Ishikawa (cell line): Measurements from ENCODE around the gene CLTC.

Experiments
- EGR1 ChIP-seq: IDR thresholded peaks from 2 replicates; pipeline ENCODE4 v1.6.1; 2012
- EP300 ChIP-seq: IDR thresholded peaks from 2 replicates; pipeline ENCODE4 v1.6.1; 2012; ENCODE audit warnings: borderline replicate concordance
- FOXM1 ChIP-seq: IDR thresholded peaks from 2 replicates; pipeline ENCODE4 v1.6.1; 2012; ENCODE audit warnings: low read depth, borderline replicate concordance
- MAX ChIP-seq: IDR thresholded peaks from 2 replicates; pipeline ENCODE4 v1.6.1; 2012
- REST ChIP-seq: IDR thresholded peaks from 2 replicates; pipeline ENCODE4 v1.6.1; 2012; ENCODE audit warnings: low read depth, mild to moderate bottlenecking
- TAF1 ChIP-seq: IDR thresholded peaks from 2 replicates; pipeline ENCODE4 v1.6.1; 2012; ENCODE audit warnings: low read depth, mild to moderate bottlenecking
- ZBTB7A ChIP-seq: IDR thresholded peaks from 2 replicates; pipeline ENCODE4 v1.6.1; 2012; ENCODE audit warnings: low read depth

GRCh38 chr17:59725691-59726090, 106.0 kb downstream of the CLTC start:
- TF ChIP-seq EGR1 (no peak), REST (no peak), MAX (no peak), FOXM1 (no peak), EP300 (no peak), TAF1 (no peak), ZBTB7A (no peak)
